Measurements from ENCODE around the gene ZNF497.

DNA sequence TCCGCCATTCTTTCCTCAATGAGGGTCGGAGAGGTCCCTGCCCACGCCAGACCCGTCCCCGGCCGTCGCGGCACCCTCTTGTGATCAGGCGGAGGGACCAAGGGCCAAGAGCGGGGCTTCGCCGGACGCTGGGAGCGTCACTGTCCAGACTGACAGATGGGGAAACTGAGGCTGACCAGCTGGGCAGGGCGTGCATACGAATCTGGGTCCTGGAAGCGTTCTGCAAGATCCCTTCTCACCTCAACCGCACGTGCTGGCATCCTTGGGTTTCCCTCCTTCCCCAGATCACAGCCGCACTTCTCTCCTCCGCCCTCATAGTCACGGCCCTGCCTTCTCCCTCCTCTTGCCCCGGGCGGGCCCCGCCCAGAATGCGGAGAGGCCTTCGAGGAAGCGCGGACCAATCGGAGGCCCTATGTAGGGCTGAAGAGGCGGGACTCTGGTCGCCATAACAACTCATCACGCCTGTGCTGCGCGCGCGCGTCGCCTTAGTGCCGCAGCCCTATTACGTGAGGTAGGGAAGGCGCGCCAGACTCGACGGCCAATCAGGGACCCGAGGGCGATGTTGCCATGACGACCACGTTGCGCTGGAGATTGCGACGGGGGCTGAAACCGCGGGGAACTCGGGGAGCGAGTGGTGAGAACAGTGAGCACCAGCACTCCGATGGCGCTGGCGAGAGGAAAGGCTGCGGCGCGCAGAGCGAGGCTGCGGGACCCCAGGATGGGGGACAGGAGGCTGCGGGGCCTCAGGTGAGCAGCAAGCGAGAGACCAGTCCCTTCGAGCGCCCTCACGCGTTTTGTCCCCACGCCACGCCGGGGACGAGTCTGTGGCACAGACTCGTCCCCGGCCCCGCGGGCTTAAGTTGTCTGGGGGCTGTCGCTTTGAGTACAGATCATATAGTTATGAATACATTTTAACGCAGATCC is 38.6 kb upstream of the ZNF497 start:
- TF ChIP-seq, protein P1, sequence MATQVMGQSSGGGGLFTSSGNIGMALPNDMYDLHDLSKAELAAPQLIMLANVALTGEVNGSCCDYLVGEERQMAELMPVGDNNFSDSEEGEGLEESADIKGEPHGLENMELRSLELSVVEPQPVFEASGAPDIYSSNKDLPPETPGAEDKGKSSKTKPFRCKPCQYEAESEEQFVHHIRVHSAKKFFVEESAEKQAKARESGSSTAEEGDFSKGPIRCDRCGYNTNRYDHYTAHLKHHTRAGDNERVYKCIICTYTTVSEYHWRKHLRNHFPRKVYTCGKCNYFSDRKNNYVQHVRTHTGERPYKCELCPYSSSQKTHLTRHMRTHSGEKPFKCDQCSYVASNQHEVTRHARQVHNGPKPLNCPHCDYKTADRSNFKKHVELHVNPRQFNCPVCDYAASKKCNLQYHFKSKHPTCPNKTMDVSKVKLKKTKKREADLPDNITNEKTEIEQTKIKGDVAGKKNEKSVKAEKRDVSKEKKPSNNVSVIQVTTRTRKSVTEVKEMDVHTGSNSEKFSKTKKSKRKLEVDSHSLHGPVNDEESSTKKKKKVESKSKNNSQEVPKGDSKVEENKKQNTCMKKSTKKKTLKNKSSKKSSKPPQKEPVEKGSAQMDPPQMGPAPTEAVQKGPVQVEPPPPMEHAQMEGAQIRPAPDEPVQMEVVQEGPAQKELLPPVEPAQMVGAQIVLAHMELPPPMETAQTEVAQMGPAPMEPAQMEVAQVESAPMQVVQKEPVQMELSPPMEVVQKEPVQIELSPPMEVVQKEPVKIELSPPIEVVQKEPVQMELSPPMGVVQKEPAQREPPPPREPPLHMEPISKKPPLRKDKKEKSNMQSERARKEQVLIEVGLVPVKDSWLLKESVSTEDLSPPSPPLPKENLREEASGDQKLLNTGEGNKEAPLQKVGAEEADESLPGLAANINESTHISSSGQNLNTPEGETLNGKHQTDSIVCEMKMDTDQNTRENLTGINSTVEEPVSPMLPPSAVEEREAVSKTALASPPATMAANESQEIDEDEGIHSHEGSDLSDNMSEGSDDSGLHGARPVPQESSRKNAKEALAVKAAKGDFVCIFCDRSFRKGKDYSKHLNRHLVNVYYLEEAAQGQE (IDR thresholded peaks at IDR 0.05; ENCODE audit: low read depth, low read length), result no peak
- TF ChIP-seq, protein P2, sequence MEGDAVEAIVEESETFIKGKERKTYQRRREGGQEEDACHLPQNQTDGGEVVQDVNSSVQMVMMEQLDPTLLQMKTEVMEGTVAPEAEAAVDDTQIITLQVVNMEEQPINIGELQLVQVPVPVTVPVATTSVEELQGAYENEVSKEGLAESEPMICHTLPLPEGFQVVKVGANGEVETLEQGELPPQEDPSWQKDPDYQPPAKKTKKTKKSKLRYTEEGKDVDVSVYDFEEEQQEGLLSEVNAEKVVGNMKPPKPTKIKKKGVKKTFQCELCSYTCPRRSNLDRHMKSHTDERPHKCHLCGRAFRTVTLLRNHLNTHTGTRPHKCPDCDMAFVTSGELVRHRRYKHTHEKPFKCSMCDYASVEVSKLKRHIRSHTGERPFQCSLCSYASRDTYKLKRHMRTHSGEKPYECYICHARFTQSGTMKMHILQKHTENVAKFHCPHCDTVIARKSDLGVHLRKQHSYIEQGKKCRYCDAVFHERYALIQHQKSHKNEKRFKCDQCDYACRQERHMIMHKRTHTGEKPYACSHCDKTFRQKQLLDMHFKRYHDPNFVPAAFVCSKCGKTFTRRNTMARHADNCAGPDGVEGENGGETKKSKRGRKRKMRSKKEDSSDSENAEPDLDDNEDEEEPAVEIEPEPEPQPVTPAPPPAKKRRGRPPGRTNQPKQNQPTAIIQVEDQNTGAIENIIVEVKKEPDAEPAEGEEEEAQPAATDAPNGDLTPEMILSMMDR (IDR thresholded peaks at IDR 0.05 in 2 of 3, conservative IDR thresholded peaks at IDR 0.05 in 1 of 3; ENCODE audit: control insufficient read depth in 2 of 3, extremely low read depth in 1 of 3, insufficient read depth in 1 of 3, low read depth in 3 of 3, low read length in 3 of 3), result no peak

All from GM12878 (cell line).